HG02759 (cell line): ENCODE data around the gene FAM181B.
"Not testable (repeated sequence)": the region's sequence is repeated elsewhere in the genome, so short reads cannot be mapped to it uniquely, and the experiment has no call there.

Experiments
- ATAC-seq: cut with Tn5 transposase; IDR thresholded peaks from one replicate; pipeline ENCODE4 v1.9.1; 2021; ENCODE audit warnings: mild to moderate bottlenecking, moderate library complexity; ENCODE audit not compliant: unreplicated experiment

Gene FAM181B

GRCh38 chr11:82732734-82733443 lies 775 bp downstream of the FAM181B start:
- peak; percentile 23 for ATAC-seq

DNA sequence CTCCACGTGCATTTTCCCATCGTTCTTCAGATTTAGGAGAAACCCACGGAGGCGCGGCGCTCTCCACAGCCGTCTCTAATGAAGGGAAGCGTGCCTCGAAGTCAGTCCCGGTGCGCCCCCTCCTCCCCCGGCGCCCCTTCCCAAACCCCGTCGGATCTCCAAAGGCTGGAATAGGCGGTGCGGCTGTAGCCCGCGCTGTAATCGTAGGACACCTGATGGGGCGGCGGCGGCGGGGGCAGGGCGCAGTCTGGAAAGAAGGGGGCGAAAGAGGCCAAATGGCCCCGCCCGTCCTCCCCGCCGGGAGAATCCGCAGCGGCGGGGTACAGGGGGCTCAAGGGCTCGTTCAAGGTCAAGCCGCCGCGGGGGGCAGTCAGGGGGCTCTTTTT lies 1.3 kb downstream of the FAM181B start:
- ATAC-seq = no peak

- ATAC-seq = no peak
These were observed 1.9 kb downstream of the FAM181B start for GRCh38 chr11:82731691-82732277.

DNA sequence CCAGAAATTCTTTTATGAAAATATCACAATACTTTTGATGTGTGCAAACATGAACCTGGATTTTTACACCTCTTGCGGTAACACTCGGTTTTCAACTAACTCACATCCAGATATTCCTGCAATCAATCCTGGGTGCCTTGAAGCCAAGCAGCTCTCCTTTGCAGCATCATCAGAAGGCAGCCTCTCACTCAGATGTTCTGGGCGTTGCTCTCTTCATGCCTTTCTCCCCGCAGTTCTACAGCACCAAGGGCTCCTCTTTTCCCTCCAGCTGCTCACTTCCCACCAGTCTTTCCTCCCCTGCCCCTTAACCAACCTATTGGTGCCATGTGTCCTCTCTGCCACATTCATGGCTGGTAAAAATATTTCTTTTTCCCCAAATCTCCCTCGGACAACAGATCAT lies 2.9 kb downstream of the FAM181B start:
- no peak for ATAC-seq

- no peak for ATAC-seq
These were observed 3.4 kb downstream of the FAM181B start for GRCh38 chr11:82730286-82730685.

DNA sequence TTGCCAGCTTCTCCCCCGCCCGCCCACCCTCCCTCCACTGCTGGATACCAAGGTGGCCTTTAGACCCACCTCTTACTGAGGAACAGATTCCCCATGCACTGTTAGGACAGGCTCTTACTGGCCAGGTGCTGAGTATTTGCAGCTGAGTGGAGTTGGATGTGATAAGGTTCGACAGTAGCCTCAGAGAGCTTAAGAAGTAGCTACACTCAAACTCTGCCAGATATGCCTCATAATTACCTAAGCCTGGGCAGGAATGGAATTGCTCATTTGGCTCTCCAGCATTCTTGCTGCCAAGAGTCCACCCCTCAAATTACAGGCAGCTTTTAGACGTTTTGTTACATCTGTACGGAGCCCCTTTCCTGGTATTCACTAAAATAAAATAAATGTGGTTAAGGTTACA lies 9.6 kb downstream of the FAM181B start:
- ATAC-seq = no peak

GRCh38 chr11:82722231-82722630 lies 11.4 kb downstream of the FAM181B start:
- ATAC-seq = no peak

- no peak for ATAC-seq
These were observed 13.2 kb downstream of the FAM181B start for GRCh38 chr11:82720267-82721065.

DNA sequence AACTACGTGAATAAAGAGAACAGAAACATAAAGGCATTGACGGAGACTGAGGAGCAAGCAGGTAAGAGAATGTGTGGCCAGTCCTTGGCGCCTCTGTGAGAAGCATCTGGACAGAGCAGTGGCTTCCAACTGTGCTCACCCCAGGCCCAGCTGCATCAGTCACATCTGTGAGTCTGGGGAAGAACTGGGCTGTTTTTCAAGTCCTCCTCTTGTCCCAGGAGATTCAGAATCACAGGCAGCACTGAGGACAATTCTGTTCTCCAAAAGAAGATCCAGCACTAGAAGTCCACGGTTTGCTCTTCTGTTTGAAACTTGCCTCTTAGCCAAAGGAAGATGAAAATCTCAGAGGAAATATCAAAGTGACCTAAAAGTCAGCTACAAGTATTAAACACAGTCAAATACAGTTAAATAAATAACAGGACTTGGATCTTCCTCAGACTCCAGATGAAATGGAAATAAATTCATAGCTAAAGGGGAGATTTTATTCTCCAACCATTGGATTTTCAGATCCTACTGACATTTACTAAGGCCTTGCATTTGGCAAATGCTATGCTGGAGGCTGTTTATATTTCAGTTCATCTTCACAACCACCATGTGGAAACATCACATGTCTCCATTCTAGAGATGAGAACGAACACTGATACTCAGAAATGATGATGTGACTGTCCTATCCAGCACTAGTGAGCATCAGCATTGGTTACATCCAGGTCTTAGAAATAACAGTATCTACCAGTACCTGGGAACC lies 14.1 kb downstream of the FAM181B start:
- ATAC-seq = no peak

GRCh38 chr11:82718821-82719220 lies 14.8 kb downstream of the FAM181B start:
- ATAC-seq = no peak

- ATAC-seq = peak; percentile 69
These were observed 15.4 kb downstream of the FAM181B start for GRCh38 chr11:82718307-82718706.

DNA sequence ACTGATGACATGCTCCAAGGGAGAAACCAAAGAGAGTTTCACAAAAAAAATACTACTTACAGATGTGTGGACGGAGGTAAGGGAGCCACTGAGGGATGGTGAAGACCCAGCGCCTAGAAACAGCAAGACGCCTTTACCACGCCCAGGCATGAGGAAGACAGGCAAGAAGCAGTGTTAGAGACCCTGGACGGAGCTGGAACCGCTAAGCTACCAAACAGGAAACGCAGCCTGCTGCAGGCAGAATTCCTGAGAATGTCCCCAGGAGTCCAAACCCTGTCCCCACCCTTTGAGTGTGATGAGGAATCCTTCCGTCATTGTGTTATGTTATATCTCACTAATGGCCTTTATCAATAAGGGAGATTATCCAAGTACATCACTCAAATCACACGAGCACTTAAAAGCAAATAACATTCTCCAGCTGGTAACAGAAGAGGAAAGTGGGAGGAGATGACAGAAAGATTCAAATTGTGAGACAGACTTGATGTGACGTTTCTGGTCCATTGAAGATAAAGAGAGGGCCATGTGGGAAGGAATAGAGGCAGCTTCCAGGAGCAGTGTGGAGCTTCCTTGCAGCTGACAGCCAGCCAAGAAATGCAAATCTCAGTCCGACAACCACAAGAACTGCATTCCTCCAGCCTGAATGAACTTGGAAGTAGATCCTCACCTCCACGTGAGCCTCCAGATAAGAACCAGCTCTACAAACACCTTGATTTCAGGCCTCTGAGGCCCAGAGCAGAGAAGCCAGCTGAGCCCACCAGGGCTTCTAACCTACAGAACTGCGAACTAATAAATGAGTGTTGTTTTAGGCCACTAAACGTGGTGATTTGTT lies 19.1 kb downstream of the FAM181B start:
- ATAC-seq = no peak

GRCh38 chr11:82711648-82712047 lies 22.0 kb downstream of the FAM181B start:
- ATAC-seq = no peak

- no peak for ATAC-seq
These were observed 29.9 kb downstream of the FAM181B start for GRCh38 chr11:82703796-82704195.

DNA sequence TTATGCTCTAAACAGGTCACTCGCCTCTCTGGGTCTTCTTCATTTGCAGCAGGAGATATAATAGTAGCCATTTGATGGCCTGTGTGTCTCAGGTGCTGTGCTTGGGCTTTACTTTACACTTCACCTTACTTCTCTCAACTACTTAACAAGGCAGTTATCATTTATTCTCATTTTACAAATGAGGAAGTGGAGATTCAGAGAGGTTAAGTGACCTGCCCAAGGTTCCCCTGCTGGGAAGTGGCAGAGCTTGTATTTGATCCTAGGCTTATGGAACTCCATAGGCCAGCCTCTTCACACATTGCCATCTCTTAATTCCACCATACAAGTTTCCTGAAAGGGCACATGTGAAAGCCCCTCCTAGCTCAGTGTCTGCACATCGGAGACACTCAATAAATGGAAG lies 30.4 kb downstream of the FAM181B start:
- no peak for ATAC-seq

GRCh38 chr11:82701847-82702520 lies 31.7 kb downstream of the FAM181B start:
- ATAC-seq = peak; percentile 68

DNA sequence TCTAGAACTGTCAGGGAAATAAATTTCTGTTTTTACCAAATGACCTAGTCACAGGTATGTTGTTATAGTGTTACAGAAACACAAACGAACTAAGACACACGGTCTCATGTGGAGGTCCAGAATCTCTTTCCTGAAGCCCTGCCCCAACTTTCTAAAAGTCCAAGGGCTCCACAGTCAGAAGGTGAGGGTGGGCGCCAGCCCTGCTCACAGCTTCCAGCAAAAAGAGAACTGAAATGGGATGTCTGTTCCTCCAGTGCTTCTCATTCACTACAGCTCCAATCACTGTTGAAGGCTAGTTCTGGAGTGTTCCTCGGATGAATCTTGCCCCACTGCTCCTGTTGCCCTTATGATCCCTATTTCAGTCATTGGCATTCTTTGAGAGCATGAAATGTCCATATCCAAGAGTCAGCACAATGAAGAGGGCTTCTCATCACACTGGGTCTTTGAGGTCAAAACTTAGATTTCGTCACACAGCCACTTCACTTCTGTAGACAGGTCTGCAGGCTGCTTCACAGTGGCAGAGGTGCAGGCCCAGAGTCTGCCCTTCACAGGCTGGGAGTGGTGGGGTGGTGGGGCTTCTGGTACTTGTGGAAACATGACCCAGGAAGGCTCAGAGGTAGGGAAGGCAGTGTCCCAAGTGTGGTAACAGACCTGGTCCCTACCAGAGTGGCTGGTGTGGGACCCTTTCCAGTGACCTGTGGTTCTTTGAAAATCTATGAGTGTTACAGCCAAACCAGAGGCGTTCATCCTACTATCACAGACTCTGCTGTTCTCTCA lies 34.9 kb downstream of the FAM181B start:
- ATAC-seq = no peak

DNA sequence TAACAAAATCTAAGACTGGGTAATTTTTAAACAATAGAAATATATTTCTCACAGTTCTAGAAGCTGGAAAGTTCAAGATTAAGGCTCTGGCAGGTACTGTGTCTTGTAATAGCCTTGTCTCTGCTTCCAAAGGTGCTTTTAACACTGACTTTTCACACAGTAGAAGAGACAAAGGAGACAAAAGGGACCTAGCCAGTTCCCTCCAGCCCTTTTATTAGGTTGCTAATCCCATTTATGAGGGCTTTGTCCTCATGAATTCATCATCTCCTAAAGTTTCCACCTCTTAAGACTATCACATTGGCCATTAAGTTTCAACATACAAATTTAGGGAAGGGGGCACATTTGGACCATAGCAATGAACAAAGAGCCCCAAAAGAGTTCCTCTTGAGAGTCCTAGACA lies 40.7 kb downstream of the FAM181B start:
- no peak for ATAC-seq

- not testable (repeated sequence) for ATAC-seq
These were observed 44.3 kb downstream of the FAM181B start for GRCh38 chr11:82689347-82689746.
